HUES6 (cell line): Measurements from ENCODE around the gene ZNF407.

Experiments
- H3K27ac ChIP-seq: 2 replicates; pipeline ENCODE4 v1.7.0; 2013; ENCODE audit warnings: low read depth, mild to moderate bottlenecking, low read length, inconsistent platforms
- H3K27me3 ChIP-seq: 2 replicates; pipeline ENCODE4 v1.6.1; 2013; ENCODE audit warnings: low read length; ENCODE audit not compliant: control insufficient read depth, insufficient read depth
- H3K36me3 ChIP-seq: 2 replicates; pipeline ENCODE4 v1.6.1; 2013; ENCODE audit warnings: low read length; ENCODE audit not compliant: control insufficient read depth, insufficient read depth
- H3K4me1 ChIP-seq: 2 replicates; pipeline ENCODE4 v1.6.1; 2013; ENCODE audit warnings: low read length; ENCODE audit not compliant: control insufficient read depth, insufficient read depth
- H3K4me3 ChIP-seq: 2 replicates; pipeline ENCODE4 v1.5.1; 2013; ENCODE audit warnings: low read depth, low read length
- H3K9ac ChIP-seq: one replicate; pipeline ENCODE4 v1.6.1; 2013; ENCODE audit warnings: mild to moderate bottlenecking, low read length
- H3K9me3 ChIP-seq: 2 replicates; pipeline ENCODE4 v1.6.1; 2013; ENCODE audit warnings: low read depth, low read length; ENCODE audit not compliant: control insufficient read depth, insufficient read depth

The ZNF407 gene

DNA sequence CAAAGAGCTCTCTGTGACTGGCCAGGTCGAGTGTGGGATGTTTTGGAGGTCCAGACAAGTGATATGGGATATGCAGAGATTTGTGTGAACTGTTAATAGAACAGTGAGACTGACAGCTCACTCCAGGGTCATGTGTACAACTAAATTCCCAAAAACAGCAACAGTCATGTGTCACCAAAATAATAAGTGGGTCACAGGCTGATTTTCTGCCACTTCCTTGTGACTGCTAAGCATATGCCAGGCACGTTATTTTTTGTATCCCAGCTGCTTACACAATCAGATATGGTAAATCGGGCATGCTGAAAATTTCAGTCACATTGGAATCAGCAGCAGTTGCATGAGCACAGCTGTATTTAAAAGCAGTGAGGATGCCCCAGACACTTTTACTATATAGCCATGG, 412.6 kb downstream of the ZNF407 start:
- Histone ChIP-seq H3K36me3 (no peaks in the 10 kb centered on the region), H3K4me1 (0 out of 2 replicates have a peak, but pooled peaks cover 2% of the 10 kb centered on the region), H3K4me3 (no peak overlapping the region), H3K9me3 (no peaks in the 10 kb centered on the region), H3K9ac (no peak overlapping the region), H3K27me3 (no peaks in the 10 kb centered on the region), H3K27ac (no peak overlapping the region)

DNA sequence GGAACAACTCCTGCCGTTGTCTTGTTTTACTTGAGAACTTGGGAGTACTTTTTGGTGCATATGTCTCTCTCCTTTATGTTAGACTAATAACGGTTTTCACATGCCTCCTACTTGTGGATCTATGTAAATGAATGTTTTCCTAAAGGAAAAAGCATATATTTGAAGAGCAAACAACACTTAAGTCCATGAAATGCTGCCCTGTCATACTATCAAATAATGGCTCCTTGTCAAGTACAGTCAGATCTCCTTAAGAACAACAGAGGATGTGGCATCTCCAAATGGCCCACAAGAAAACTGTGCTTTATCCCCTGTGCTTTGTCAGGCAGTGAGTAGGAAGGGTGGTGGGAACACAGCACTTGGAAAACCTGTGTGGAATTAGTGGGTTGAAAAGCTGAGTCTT, 413.0 kb downstream of the ZNF407 start:
- Histone ChIP-seq H3K4me3 (no peak overlapping the region), H3K9me3 (no peaks in the 10 kb centered on the region)

DNA sequence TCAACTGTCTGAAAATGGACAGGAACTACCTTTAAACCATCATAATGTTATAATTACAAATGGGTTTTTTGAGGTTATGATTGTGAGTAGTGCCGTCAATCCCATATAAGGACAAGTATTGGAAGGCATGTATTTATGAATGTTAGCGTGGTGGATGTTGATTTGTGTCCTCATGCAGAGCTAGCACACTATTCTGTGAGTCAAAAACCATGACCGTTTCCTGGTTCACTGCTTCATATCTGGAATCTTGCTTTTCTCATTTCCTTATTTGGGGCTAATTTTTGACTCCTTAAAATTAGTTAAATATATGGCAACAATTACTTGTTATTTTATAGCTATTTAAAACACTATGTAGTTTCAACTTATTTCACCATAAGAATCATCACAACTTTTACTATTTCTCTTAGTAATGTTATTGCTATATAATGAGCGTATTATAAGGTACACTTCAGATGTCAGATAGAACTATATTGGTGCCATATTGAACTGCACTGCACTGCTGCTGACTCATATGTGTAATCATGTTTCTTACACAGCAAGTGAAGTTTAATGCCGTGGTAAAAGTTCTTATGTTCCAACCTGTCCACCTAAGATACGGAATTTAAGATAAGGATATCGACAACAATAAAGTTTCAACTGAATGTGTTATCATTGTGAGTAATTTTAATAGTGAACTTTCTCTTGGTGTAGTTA, 418.5 kb downstream of the ZNF407 start:
- Histone ChIP-seq H3K27ac (no peak overlapping the region), H3K9ac (no peak overlapping the region), H3K27me3 (no peaks in the 10 kb centered on the region), H3K4me3 (no peak overlapping the region), H3K9me3 (no peaks in the 10 kb centered on the region), H3K4me1 (0 out of 2 replicates have a peak, but pooled peaks cover 2% of the 10 kb centered on the region), H3K36me3 (no peaks in the 10 kb centered on the region)

More for the DNA sequence above, 413.0 kb downstream of the ZNF407 start:
- no peaks in the 10 kb centered on the region for H3K36me3 ChIP-seq
- H3K4me1 ChIP-seq, result 0 out of 2 replicates have a peak, but pooled peaks cover 2% of the 10 kb centered on the region
- H3K9ac ChIP-seq, result no peak overlapping the region
- no peak overlapping the region for H3K27ac ChIP-seq
- H3K27me3 ChIP-seq, result no peaks in the 10 kb centered on the region

DNA sequence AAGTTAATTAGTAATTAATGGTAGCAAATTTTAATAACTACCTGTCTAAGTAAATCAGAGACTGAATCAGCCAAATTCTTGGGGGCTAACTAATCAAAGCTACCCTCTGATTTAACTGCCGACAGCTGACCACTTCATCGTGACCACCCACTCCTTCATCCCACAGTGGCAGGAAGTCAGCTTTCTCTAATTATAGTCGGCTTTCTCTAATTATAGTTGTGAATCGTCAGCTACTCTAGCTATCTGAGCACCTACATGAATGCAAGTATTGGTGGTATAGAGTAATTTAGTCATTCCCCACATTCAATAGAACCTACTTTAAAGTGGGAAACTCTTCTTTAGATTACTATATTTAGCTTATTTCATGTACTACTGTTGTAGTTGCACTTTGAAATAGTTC, 425.8 kb downstream of the ZNF407 start:
- H3K4me1 ChIP-seq, result no peaks in the 10 kb centered on the region
- H3K9me3 ChIP-seq, result no peaks in the 10 kb centered on the region
- H3K27ac ChIP-seq, result no peak overlapping the region
- H3K27me3 ChIP-seq, result no peaks in the 10 kb centered on the region
- no peak overlapping the region for H3K9ac ChIP-seq
- no peak overlapping the region for H3K4me3 ChIP-seq
- no peaks in the 10 kb centered on the region for H3K36me3 ChIP-seq

DNA sequence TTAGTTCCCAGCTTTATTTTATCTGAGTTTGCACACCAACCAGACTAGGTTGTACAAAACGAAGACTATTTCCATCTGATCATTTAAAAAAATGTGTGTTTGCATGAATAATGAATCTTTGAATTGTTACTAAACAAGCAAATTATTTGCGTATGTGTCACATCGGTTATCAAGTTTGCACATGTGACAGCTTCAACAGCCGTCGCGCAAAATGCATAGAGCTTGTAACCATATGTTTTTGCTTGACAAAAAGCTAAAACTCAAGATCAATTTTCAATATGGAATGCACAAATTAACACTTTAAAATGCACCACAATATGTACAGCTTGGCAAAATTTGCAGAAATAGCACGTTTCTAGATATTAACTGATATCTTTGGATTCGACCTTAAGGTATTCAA, 427.2 kb downstream of the ZNF407 start:
- H3K4me3 ChIP-seq, result no peak overlapping the region
- no peak overlapping the region for H3K27ac ChIP-seq
- H3K27me3 ChIP-seq, result no peaks in the 10 kb centered on the region
- no peaks in the 10 kb centered on the region for H3K36me3 ChIP-seq
- H3K4me1 ChIP-seq, result no peaks in the 10 kb centered on the region
- H3K9me3 ChIP-seq, result no peaks in the 10 kb centered on the region
- H3K9ac ChIP-seq, result no peak overlapping the region

DNA sequence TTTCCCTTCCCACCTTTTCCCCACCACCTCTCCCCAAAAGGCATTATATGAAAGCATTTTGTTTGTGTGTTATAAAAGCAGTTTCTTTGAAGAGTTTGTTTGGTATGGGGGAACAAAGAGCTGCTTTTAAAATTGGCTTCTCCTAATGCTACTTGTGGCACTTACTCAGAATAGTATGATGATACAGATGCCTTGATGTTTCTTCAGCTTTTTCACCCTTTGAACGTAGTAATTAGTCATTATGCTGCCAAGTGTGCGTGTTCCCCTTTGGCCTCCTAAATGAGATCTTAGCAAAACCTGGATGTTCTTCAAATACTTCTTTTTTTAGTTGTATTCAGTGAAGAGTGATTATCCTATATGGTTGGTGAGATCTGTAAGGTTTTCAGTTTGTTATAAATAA, 427.9 kb downstream of the ZNF407 start:
- H3K9me3 ChIP-seq, result no peaks in the 10 kb centered on the region
- H3K27ac ChIP-seq, result no peak overlapping the region
- no peaks in the 10 kb centered on the region for H3K27me3 ChIP-seq
- H3K9ac ChIP-seq, result no peak overlapping the region
- peaks cover 3% of the 10 kb centered on the region; the same call in 1 of the 2 replicates for H3K4me1 ChIP-seq
- H3K36me3 ChIP-seq, result no peaks in the 10 kb centered on the region
- no peak overlapping the region for H3K4me3 ChIP-seq

DNA sequence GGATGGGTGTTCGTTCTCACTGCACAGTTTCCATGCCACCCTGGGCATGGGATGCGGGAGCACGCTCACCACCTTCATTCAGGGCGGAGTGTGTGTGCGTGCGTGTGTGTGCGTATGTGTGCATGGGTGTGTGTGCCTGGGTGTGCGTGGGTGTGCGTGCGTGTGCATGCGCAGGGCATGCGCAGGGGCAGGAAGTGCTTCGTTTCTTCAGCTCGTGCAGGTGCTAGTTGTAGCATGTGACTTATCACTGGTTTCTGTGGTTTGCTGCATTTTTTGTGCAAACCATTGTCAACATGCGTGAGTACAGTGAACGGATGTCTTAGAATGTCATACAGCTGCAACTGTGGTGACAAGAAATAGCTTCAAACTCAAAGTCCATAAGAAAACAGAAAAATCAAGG, 431.8 kb downstream of the ZNF407 start:
- Histone ChIP-seq H3K27me3 (no peaks in the 10 kb centered on the region), H3K27ac (no peak overlapping the region)

DNA sequence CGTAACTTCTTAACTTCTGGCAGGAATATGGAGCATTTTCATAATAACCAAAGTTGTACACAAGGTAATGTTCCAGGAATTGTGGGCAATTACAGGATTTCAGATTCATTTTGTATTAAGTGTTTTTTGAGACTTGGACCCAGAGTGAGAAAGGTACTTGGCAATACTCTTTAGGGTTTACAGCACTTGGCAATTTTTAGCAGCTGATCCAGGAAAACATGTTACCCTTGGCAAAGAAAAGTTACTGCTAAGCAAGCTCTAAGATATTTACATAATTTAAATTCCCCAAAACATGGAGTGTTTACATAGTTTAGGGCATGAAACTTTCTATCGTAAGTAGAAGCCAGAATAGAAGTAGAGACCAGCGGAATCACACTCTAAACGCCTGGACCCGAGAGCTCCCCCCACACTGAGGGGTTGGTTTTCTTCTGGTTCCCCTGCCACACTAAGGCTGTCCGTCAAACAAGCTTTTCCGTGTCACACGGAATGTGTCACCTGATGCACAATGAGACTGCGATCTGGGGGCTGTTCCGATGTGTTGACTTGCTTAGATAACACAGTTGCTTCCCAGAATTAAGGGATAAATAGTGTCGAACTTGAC, 434.1 kb downstream of the ZNF407 start:
- Histone ChIP-seq H3K4me3 (no peak overlapping the region), H3K4me1 (peaks cover 6% of the 10 kb centered on the region; the same call in 1 of the 2 replicates), H3K36me3 (no peaks in the 10 kb centered on the region), H3K27me3 (no peaks in the 10 kb centered on the region), H3K9me3 (no peaks in the 10 kb centered on the region), H3K27ac (no peak overlapping the region), H3K9ac (no peak overlapping the region)

More for the DNA sequence above, 431.8 kb downstream of the ZNF407 start:
- Histone ChIP-seq H3K4me1 (peaks cover 6% of the 10 kb centered on the region; the same call in 1 of the 2 replicates), H3K36me3 (no peaks in the 10 kb centered on the region), H3K4me3 (no peak overlapping the region), H3K9me3 (no peaks in the 10 kb centered on the region), H3K9ac (no peak overlapping the region)

DNA sequence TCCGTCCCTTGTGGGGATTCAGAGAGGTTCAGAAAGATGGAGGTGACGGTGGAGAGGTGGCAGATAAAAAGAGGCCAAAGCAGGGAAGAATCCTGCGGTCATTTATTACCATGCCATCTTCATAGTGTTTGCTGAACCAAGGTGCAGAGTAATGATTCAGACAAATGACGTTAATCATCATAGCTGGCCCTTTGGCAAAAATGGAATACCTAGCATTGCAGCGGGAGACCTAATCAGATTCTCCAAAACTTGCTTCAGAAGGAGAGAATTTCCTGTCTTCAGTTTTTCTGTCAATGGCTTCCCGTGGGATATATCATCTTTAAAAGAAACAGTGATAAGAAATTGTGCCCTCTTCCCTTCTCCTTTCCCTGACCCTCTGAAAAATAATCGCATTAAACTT, 435.8 kb downstream of the ZNF407 start:
- no peak overlapping the region for H3K4me3 ChIP-seq
- H3K36me3 ChIP-seq, result no peaks in the 10 kb centered on the region
- no peak overlapping the region for H3K27ac ChIP-seq
- no peak overlapping the region for H3K9ac ChIP-seq
- no peaks in the 10 kb centered on the region for H3K27me3 ChIP-seq
- no peaks in the 10 kb centered on the region for H3K9me3 ChIP-seq
- H3K4me1 ChIP-seq, result peaks cover 6% of the 10 kb centered on the region; the same call in 1 of the 2 replicates

DNA sequence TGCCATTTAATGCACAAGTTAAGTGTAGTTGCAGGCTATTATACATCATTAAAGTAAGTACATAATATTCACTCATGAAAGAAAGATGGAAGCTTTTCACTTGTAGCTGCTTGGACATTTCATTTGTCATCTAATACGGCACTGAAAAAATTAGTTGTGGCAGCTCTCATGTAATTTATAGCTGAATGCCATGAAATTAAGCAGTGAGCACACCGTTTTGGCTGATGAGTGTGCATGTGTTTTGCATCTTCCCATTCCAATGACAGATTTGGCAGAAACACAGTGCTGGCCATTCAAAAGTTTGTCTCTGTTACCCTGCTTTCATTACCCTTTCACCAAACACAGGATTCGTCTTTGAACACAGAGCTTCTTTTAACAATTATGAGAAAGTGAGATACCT, 437.3 kb downstream of the ZNF407 start:
- no peaks in the 10 kb centered on the region for H3K27me3 ChIP-seq
- H3K4me3 ChIP-seq, result no peak overlapping the region
- H3K4me1 ChIP-seq, result peaks cover 6% of the 10 kb centered on the region; the same call in 1 of the 2 replicates

DNA sequence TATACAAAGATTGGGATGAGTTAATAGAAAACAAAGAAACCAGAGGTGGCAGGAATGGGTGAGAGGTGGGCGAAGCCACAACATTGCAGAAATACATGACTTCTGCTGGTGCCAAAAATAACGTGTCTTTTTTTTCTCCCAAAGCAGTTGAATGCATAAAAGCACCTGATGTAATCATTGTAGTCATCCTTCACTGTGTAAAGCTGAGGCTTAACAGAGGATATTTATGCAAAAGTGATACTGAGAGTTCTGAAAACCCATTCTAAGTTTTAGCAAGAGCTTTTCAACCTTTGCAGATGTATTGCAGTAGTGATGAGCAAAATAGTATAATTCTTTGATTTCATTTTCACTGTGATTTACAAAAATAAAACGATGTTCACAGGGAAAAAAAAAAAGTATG, 438.3 kb downstream of the ZNF407 start:
- no peaks in the 10 kb centered on the region for H3K9me3 ChIP-seq
- H3K36me3 ChIP-seq, result no peaks in the 10 kb centered on the region
- H3K4me3 ChIP-seq, result no peak overlapping the region
- H3K4me1 ChIP-seq, result no peaks in the 10 kb centered on the region
- H3K27ac ChIP-seq, result no peak overlapping the region
- H3K27me3 ChIP-seq, result no peaks in the 10 kb centered on the region
- no peak overlapping the region for H3K9ac ChIP-seq

More for the DNA sequence above, 437.3 kb downstream of the ZNF407 start:
- H3K9ac ChIP-seq, result no peak overlapping the region
- no peaks in the 10 kb centered on the region for H3K36me3 ChIP-seq
- no peaks in the 10 kb centered on the region for H3K9me3 ChIP-seq
- no peak overlapping the region for H3K27ac ChIP-seq
